Inflammatory macrophage (primary cell): ENCODE results near the gene CDK14.
A peak's percentile ranks its signal among the peaks of the same experiment; 100 is the strongest.

ENCODE experiments used
- DNase-seq, 2 donors: peaks; one replicate each; pipeline ENCODE4 v3.0.0-alpha.2; 2020 to 2022

The CDK14 gene

GRCh38 chr7:90816511-90817142, 220.5 kb downstream of the CDK14 start:
- DNase-seq = no peak

DNA sequence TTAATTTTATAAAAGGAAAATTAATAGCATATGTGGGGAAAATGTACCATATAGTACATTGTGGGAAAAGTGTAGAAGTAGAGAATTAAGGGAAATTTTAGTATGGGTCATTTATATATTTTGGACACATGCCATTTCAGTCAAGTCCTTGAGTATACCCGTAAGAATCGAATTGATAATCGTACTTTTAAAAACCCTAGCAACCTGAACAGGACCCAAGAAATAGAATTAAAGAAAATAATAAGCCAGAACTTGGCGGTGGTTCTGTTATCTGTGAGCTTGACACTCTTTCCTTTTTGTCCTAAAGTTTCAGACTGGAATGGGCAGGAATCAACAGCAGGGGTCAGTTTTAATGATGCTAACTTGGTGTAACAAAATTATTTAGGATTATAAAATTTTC, 221.0 kb downstream of the CDK14 start:
- DNase-seq = no peak

- no peak for DNase-seq
These were observed 221.7 kb downstream of the CDK14 start for GRCh38 chr7:90817846-90818245.

DNA sequence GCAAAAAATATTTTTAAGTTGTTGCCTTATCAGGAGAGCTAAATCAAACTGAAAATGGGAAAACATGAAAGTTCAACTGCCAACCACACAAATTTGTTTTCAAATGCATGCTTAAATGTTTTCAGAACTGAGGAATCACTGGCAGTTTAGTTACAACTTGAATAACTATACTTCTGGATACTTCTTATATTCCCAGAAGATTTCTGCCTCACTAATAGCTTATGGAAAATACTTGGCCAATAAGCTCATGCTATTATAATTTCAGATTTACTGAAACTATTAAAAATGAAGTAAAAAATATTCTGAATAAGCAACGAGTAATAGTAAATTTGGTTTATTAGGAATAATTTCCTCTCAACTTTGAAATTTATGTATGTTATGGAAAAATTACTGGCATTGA, 222.2 kb downstream of the CDK14 start:
- DNase-seq = no peak

GRCh38 chr7:90821961-90822620, 226.0 kb downstream of the CDK14 start:
- DNase-seq = no peak

- DNase-seq = no peak
These were observed 228.5 kb downstream of the CDK14 start for GRCh38 chr7:90824386-90825307.

GRCh38 chr7:90825779-90826178, 229.7 kb downstream of the CDK14 start:
- no peak for DNase-seq

GRCh38 chr7:90828601-90829000, 232.5 kb downstream of the CDK14 start:
- DNase-seq = no peak

DNA sequence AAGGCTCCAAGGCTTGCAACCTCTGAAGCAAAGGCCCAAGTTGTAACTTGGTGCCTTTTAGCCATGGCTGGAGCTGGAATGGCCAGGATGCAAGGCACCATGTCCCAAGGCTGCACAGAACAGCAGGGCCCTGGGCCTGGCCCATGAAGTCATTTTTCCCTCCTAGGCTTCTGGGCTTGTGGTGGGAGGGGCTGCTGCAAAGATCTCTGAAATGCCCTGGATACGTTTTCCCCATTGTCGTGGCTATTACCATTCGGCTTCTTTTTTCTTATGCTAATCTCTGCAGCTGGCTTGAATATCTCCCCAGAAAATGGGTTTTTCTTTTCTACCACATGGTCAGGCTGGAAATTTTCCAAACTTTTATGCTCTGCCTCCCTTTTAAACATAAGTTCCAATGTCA, 234.2 kb downstream of the CDK14 start:
- no peak for DNase-seq

- peak; percentile 34 to 58 for DNase-seq
These were observed 236.6 kb downstream of the CDK14 start for GRCh38 chr7:90832726-90833125.

- no peak for DNase-seq
These were observed 237.3 kb downstream of the CDK14 start for GRCh38 chr7:90833443-90833842.

GRCh38 chr7:90834771-90835170, 238.7 kb downstream of the CDK14 start:
- DNase-seq = no peak

DNA sequence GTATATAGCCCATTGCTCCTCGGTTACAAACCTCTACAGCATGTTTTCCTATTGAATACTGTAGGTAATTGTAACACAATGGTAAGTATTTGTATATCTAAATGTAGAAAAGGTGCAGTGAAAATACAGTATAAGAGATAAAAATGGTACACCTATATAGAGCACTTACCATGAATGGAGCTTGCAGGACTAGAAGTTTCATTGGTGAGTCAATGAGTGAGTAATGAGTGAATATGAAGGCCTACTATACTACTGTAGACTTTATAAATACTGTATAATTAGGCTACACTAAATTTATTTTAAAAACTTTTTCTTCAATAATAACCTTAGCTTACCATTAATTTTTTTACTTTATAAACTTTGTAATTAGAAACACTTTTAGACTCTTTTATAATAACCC, 239.7 kb downstream of the CDK14 start:
- no peak for DNase-seq

GRCh38 chr7:90836937-90837336, 240.8 kb downstream of the CDK14 start:
- no peak for DNase-seq

- DNase-seq = no peak
These were observed 242.7 kb downstream of the CDK14 start for GRCh38 chr7:90838799-90839198.

DNA sequence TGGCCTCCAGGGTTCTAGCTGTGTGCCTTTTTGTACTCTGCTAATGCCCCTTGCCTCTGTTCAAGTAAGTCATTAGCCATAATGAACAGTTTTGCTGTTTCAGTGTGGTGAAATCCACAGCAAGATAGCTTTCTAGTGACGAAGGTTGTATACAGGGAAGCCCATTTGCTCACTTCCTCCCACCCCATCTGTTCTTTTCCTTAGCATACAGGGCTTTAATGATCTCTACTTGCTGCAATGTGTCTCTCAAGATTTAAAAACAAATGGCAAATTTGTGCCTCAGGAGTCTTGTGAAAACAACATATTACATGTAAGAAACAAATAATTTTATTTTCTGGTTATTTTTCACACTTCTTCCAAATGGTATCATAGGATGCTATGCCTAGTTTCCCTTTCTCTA, 243.2 kb downstream of the CDK14 start:
- no peak for DNase-seq

DNA sequence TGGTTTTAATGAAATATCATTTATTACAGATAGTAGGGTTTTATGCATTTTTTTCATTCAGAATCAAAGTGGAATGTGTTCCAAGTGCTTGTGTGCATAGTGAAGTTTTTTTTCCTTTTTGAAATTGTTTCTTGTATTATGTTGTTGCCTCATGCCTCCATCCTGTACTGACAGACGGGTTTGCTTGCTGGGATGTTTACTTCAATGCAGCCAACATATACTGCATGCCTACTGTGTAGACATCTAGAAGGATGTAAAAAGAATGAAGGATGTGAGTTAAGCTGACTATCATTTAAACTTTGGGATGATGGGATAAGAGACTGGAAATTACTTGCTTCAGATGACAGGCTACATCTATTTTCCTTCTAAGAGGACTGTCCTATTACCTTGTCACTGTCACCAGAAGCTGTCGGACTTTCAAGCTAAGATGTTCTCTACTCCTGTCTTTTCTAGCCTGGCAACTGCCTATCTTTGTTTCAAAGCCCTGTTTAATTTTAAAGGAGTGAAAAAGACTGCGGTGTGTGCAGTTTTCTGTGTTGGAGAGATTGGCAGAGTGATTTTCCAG, 243.7 kb downstream of the CDK14 start:
- DNase-seq = no peak

DNA sequence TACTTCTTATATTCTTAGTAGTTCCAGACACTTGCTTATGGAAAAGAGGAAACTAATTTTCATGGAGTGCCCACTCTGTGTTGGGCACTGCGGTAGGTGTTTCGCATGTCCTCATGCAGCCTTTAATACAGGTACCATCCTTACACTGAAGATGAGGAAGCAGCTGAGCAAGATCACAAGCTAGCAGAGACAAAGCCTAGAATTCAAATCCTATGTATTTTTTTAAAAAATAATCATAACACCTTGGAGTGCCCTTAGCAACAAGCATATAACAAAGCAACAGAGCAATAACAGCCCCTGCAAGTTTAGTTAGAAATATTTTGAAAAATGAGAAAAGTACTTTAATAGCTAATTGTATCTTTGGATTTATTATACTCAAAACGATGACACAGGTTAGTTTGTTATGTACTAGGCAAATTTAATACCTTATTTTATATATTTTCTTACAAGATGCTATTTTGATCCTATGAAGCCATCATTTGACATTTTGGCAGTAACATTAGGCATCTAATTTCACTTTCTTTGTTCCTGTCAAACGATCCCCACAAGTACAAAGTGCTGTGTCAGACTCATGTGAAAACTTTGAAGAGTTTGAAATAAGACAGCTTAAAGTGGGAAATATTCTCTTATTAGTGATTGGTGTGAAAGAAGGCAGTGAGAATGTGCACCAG, 245.8 kb downstream of the CDK14 start:
- DNase-seq = no peak

DNA sequence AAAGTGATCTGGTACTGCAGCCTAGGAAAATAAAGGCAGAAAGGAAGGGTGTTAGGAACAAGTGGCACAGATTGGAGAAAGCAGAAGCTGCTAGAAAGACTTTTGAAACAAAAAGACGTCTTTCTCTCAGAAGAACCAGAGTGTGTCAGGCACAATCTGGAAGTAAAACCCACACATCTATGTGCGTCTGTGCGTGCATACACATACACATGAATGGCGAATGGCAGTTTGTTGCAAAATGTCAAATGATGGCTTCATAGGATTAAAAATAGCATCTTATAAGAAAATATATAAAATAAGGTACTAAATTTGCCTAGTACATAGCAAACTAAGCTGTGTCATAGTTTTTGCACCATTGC, 246.3 kb downstream of the CDK14 start:
- no peak for DNase-seq

GRCh38 chr7:90843472-90843871, 247.4 kb downstream of the CDK14 start:
- no peak for DNase-seq

- DNase-seq = no peak
These were observed 248.3 kb downstream of the CDK14 start for GRCh38 chr7:90844421-90844820.

GRCh38 chr7:90846192-90846591, 250.1 kb downstream of the CDK14 start:
- no peak for DNase-seq

DNA sequence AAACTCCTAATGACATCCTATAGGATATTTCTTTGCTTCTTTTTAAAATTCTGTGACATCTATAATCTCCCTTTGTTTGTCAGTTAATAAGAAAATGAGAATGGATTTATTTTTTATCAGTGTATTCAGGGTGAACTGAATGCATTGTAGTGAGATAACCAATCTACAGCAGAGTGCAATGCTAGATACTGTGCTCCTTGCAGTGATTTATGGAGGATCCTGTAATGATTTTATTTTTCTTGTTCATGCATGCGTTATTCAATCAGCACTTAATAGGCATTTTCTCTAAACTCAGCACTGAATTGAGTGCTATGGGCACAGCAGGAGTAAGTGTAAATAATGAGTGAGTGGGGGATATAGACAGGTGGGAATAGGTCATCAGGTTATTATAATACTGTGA, 253.9 kb downstream of the CDK14 start:
- no peak for DNase-seq
